H1 (cell line): ENCODE data around the gene ANKRD6. TPM values are rescaled to one million over a fixed set of nuclear protein-coding genes. Genes with fewer than 3 reads are reported as not detected.
A peak's percentile ranks its signal among the peaks of the same experiment; 100 is the strongest.

Experiments used
- CHD7 ChIP-seq: fragments of 300-600 bp; sonication (generic); IDR thresholded peaks from 2 replicates; pipeline ENCODE4 v1.7.1; 2012; ENCODE audit warnings: low read length, moderate library complexity, mild to moderate bottlenecking, inconsistent platforms; ENCODE audit not compliant: insufficient replicate concordance
- GTF2F1 ChIP-seq: IDR thresholded peaks from 2 replicates; pipeline ENCODE4 v1.6.1; 2012; ENCODE audit warnings: low read depth, low read length, improper control_type of control experiment, borderline replicate concordance
- SIN3A ChIP-seq, 2 experiments: IDR thresholded peaks in 1 of 2; conservative IDR thresholded peaks in 1 of 2; 2 replicates each; pipeline ENCODE4 v1.6.1; 2011 to 2012; ENCODE audit warnings: low read length in 2 of 2, improper control_type of control experiment in 1 of 2, low read depth in 1 of 2, mild to moderate bottlenecking in 1 of 2
- polyA plus RNA-seq, 7 experiments: library from polyadenylated mRNA; depleted of rRNA in 3 of 7; stranded (reverse) in 5 of 7; unstranded in 2 of 7; fragments of >200 nt in 5 of 7; fragments of 200-250 nt in 2 of 7; gene quantifications; 1 replicate in 5 of 7; 2 replicates in 1 of 7; 4 replicates in 1 of 7; pipeline versions ENCODE4 v1.2.1 to v1.2.3, GENCODE V29; 2011 to 2013; ENCODE audit warnings: missing spikeins in 2 of 7, mixed read lengths in 2 of 7
- total RNA-seq: library from RNA; stranded (reverse); fragmentation: NEBNext Ultra II Directional; extraction: Animal tissue kit (Norgen Biotek cat#: 25700); gene quantifications from 2 replicates; pipeline ENCODE4 v1.2.1, GENCODE V29; 2021

The ANKRD6 gene
- total and polyA plus RNA-seq, 2 of the 8 experiments (the other 6 are each of a cell fraction or from before 2014, with no cell fraction given): 5.9 to 12.8 TPM

DNA sequence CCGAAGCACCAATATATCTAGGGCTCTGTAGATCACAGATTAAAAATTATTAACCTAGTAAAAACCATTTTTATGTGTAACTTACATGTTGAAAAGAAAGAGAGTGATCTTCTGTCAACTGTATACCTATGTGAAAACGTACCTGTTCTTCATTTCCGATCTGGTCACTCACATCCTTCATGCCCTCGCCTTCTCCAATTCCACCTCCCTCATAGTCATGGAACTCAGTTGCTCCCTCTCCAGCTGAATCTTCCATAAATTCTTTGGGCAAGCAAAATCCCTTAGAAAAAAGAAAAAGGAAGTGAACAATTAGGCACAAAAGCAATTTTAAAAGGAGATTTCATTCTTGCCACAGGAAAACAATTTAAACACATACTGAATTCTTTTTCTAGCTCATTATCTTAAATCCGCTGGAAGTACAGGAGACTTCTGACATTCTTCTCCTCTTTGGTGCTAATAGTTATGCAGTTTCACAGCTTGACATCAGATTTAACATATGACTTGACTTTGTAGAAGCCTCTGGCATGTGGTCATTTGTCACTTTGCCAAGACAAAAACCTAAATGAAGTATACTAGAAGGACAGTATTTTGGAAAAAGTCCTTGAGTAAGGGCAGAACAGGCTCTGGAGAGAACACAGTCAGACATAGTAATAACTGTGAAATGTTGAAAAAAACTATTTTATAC, 235.1 kb downstream of the ANKRD6 start (continued):
- TF ChIP-seq CHD7: peak; percentile 81
- no peak for TF ChIP-seq GTF2F1
- peak in 1 of 2 experiments; percentile 75; a peak in 1 of 4 replicates for TF ChIP-seq SIN3A (conservative IDR thresholded peaks at IDR 0.05 in 1 of 2, IDR thresholded peaks at IDR 0.05 in 1 of 2; ENCODE audit: low read depth in 1 of 2, low read length in 2 of 2)
